ENCODE data around the gene JMJD8. TPM values are rescaled to one million over a fixed set of nuclear protein-coding genes. Genes with fewer than 3 reads are reported as not detected.
"Not testable (repeated sequence)": the region's sequence is repeated elsewhere in the genome, so short reads cannot be mapped to it uniquely, and the experiment has no call there.

The JMJD8 gene
- total RNA-seq, 4 donors from 2014 or later: 65.8 to 79.6 (median 71.8) TPM

DNA sequence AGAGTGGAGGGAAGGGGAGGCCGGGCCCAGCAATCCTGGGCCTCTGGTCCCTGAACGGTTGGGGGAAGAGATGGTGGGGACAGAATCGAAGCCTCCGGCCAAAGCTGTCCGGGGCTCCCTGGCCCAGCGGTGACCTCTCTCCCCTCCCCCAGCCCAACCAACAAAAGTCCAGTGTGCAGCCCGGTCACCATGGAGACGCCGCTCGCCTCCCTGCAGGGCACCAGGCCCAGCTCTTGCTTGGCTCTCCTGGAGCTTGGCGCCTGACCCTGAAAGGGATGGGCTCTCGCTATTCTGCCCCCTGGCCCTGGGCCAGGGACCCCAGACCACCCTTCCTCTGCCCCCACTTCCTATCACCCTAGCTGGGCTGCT is 32.0 kb upstream of the JMJD8 start:
- DNase-seq (ENCODE audit: low spot score) (no peak), ATAC-seq (ENCODE audit: low FRiP score) (no peak)
- TF ChIP-seq, protein P1, sequence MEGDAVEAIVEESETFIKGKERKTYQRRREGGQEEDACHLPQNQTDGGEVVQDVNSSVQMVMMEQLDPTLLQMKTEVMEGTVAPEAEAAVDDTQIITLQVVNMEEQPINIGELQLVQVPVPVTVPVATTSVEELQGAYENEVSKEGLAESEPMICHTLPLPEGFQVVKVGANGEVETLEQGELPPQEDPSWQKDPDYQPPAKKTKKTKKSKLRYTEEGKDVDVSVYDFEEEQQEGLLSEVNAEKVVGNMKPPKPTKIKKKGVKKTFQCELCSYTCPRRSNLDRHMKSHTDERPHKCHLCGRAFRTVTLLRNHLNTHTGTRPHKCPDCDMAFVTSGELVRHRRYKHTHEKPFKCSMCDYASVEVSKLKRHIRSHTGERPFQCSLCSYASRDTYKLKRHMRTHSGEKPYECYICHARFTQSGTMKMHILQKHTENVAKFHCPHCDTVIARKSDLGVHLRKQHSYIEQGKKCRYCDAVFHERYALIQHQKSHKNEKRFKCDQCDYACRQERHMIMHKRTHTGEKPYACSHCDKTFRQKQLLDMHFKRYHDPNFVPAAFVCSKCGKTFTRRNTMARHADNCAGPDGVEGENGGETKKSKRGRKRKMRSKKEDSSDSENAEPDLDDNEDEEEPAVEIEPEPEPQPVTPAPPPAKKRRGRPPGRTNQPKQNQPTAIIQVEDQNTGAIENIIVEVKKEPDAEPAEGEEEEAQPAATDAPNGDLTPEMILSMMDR (IDR thresholded peaks at IDR 0.05): no peak

DNA sequence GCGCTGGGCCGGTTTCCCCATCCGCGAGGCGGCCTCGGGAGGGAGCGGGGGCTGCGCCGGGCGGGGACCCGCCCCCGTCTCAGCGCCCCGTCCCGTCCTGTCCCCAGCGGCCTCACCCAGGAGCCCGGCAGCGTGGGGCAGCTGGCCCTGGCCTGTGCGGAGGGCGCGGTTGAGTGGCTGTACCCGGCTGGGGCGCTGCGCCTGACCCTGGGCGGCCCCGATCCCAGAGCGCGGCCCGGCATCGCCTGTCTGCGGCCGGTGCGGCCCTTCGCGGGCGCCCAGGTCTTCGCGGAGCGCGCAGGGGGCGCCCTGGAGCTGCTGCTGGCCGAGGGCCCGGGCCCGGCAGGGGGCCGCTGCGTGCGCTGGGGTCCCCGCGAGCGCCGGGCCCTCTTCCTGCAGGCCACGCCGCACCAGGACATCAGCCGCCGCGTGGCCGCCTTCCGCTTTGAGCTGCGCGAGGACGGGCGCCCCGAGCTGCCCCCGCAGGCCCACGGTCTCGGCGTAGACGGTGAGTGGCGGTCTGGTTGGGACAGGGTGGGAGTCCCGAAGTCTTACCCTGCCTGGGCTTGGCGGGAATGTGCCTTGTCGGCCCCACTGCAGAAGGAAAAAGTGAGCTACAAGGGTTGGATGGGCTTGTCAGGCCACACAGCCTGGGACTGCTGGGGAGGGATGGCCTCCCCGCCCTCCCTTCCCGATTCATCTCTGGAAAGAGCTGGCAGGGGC is 31.5 kb upstream of the JMJD8 start:
- TF ChIP-seq, protein P1 (IDR thresholded peaks at IDR 0.05): no peak
- DNase-seq (ENCODE audit: low spot score) (no peak), ATAC-seq (ENCODE audit: low FRiP score) (peak; percentile 23)

DNA sequence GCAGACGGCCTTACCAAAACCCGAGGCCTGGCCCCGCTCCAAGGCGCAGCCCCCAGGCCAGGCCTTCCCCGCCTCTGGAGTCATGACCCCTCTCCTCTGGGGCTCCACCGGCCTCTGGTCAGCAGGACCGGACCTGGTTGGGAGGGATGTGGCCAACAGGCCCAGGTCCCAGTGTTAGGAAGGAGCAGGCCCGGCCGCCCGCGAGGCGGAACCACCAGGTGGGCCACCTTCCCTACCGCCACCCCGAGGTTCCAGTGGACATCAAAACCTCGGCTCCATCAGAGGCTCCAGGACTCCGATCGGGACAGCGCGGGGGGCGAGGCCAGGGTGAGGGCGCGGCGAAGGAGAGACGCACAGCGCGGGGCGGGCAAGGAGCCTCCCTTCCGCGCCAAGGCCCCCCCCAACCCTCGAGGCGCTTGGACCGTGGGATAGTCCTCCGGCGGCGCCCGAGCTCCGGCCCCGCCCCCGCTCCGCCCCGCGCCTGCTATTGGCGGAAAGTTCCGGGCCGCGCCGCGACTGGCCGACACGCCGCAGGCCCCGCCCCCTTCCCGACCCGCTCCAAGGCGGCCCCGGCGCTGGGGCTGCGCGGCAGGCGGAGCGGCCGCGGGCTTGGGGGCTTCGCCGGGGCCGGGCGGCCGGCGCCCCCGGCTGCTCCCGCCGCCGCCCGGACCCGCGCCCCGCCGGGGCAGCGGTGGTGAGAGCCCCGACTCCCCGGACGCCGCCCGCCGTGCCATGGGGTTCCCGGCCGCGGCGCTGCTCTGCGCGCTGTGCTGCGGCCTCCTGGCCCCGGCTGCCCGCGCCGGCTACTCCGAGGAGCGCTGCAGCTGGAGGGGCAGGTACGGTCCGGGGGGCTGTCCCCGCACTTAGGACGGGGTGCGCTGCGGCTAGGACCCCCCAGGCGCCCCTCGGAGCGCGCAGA is 30.7 kb upstream of the JMJD8 start, which contains the start of gene METRN:
Gene METRN, plus strand, starts transcription at position 561 of the 919 bp plus-strand sequence. Its CDS starts 172 bp downstream, at position 733.
- DNase-seq (ENCODE audit: low spot score) (peak; percentile 83), ATAC-seq (ENCODE audit: low FRiP score) (peak; percentile 87)
- TF ChIP-seq, protein P1 (IDR thresholded peaks at IDR 0.05): no peak

- ATAC-seq (ENCODE audit: low FRiP score): no peak
- DNase-seq (ENCODE audit: low spot score): no peak
- TF ChIP-seq, protein P1 (IDR thresholded peaks at IDR 0.05): no peak
Observed at GRCh38 chr16:714079-714478, 29.9 kb upstream of the JMJD8 start.

DNA sequence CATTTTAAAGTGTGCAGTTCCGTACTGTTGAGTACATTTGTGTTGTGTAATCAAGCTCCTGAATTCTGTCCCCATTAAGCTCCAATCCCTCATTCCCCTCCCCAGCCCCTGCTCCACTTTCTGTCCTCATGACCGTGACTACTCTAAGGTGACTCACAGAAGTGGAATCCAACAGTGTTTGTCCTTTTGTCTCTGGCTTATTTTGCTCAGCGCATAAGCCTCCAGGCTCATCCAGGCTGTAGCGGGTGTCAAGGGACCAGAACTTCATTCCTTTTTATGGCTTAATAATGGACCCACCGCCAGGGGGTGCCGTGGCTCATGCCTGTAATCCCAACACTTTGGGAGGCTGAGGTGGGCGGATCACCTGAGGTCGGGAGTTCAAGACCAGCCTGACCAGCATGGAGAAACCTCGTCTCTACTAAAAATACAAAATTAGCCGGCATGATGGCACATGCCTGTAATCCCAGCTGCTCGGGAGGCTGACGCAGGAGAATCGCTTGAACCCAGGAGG is 28.7 kb upstream of the JMJD8 start:
- ATAC-seq (ENCODE audit: low FRiP score); DNase-seq (ENCODE audit: low spot score): not testable (repeated sequence)
- TF ChIP-seq, protein P1 (IDR thresholded peaks at IDR 0.05): peak in 1 of 3 donors; percentile 28

GRCh38 chr16:711548-712320 is 27.6 kb upstream of the JMJD8 start:
- no peak for DNase-seq (ENCODE audit: low spot score)
- ATAC-seq (ENCODE audit: low FRiP score): peak; percentile 23
- TF ChIP-seq, protein P1 (IDR thresholded peaks at IDR 0.05): peak in 1 of 3 donors; percentile 84

Data from omental fat pad (tissue), 4 donors.